ENCODE data around the gene PNMA8A. TPM values are rescaled to one million over a fixed set of nuclear protein-coding genes. Genes with fewer than 3 reads are reported as not detected.

Gene PNMA8A
- total and polyA plus RNA-seq, 2 of the 13 experiments (the other 11 are each of a cell fraction or from before 2014, with no cell fraction given) = 0.13 to 0.51 TPM

DNA sequence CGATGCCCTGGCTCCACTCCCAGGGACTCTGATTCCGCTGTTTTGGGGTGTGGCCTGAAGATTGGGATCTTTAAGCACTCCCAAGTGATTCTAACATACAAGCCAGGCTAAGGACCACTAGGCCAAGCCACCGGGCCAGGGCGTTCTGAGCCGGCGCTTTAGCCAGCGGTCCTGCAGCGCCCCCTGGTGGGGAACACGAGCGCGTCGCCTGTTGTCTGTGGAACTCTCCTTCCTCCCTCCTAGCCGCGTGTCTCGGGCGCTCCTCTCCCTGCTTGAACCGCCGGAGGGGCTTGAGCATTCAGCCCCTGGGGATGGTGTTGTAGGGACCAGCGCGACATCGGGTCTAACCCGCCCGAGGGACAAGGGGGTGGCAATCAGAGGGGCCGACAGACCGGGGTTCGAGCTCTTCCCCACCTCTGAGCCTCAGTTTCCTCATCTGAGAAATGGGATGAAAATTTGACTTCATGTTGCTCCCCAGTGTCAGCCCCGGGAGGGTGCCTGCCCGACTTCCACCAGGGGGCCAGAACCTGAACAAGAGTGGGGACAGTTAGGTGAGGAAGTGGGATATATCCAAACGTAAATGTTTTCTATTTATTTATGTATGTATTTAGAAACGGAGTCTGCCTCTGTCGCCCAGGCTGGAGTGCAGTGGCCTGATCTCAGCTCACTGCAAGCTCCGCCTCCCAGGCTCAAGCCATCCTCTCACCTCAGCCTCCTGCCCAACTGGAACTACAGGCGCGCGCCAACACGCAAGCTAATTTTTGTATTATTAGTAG, 42.3 kb upstream of the PNMA8A start:
- BruUV-seq (replicated peaks) = no TSS peak
- in situ Hi-C loops (cut with HindIII; ENCODE audit: extremely low pct_ligation_motif_present, low pct_unique_long_range_greater_than_20kb) = no loop called here
- no peak overlapping the region for H3K27ac ChIP-seq (ENCODE audit: extremely low read length, insufficient read depth, low read length)
- ATAC-seq = peak; percentile 91
- H3K4me1 ChIP-seq (ENCODE audit: insufficient read depth, low read length) = no peaks in the 10 kb centered on the region
- no peaks in the 10 kb centered on the region for H3K79me2 ChIP-seq (ENCODE audit: insufficient read depth, low read length)
- WGBS (ENCODE audit: low lambda C conversion rate) = 20% methylated on average over 33 of the region's 36 CpGs
- DNase-seq (ENCODE audit: low spot score) = peak; percentile 44
- intact Hi-C loops (cut with micrococcal nuclease; ENCODE audit: unreplicated experiment) = loop anchor here (5.0 to 10.0 kb wide), 2 partner anchors 111 to 229 kb away; no protein-coding TSS in a partner anchor
- H3K36me3 ChIP-seq (replicated peaks in 1 of 2; ENCODE audit: control insufficient read depth in 1 of 2, insufficient read depth in 2 of 2, low read length in 2 of 2) = no peaks in the 10 kb centered on the region
- no peak overlapping the region for H3K4me2 ChIP-seq (ENCODE audit: low read depth, low read length)
- H3K9ac ChIP-seq (ENCODE audit: insufficient read depth, low read depth, low read length) = no peak overlapping the region
- H3K4me3 ChIP-seq (replicated peaks in 1 of 3; ENCODE audit: insufficient read depth in 1 of 3, low read depth in 2 of 3, low read length in 3 of 3) = no peak overlapping the region
- no peak for FAIRE-seq
- no peaks in the 10 kb centered on the region for H4K20me1 ChIP-seq (ENCODE audit: insufficient read depth, low read length)
- no peak overlapping the region for H2AFZ ChIP-seq (ENCODE audit: low read length)
- ChIA-PET CTCF (ENCODE audit: low intra/inter-chr PET ratio, low total read pairs) (interaction anchor here (1.2 to 5.7 kb wide), 6 partner anchors 15 to 233 kb away, joined by 3 to 59 read pairs (median 6); no protein-coding TSS in a partner anchor), POLR2A (no interaction called here)
- no peaks in the 10 kb centered on the region for H3K27me3 ChIP-seq (ENCODE audit: control insufficient read depth in 1 of 2, insufficient read depth in 2 of 2, low read length in 2 of 2)
- peaks cover 6% of the 10 kb centered on the region for H3K9me3 ChIP-seq (ENCODE audit: low read length)
- TF ChIP-seq RXRA (CRISPR knock-in tag; IDR thresholded peaks at IDR 0.05) (0 out of 2 replicates have a peak, but pooled peaks have one; percentile 31), HNRNPUL1 (IDR thresholded peaks at IDR 0.05; ENCODE audit: low read depth, low read length) (no peak), AGO1 (IDR thresholded peaks at IDR 0.05; ENCODE audit: low read depth, low read length, poor library complexity, severe bottlenecking) (no peak), UBTF (CRISPR knock-in tag; IDR thresholded peaks at IDR 0.05) (peak; percentile 27; the same call in 1 of the 2 replicates), NR3C1 (CRISPR knock-in tag; IDR thresholded peaks at IDR 0.05) (no peak), ZNF788 (CRISPR knock-in tag; IDR thresholded peaks at IDR 0.05; ENCODE audit: borderline replicate concordance) (peak; percentile 36; the same call in 1 of the 2 replicates), SNRNP70 (IDR thresholded peaks at IDR 0.05; ENCODE audit: low read depth, low read length) (no peak), ZNF331 (CRISPR knock-in tag; IDR thresholded peaks at IDR 0.05) (0 out of 2 replicates have a peak, but pooled peaks have one; percentile 12), GATAD2A (CRISPR knock-in tag; IDR thresholded peaks at IDR 0.05) (no peak), PAX8 (CRISPR knock-in tag; IDR thresholded peaks at IDR 0.05; ENCODE audit: borderline replicate concordance) (no peak), ZBTB33 (CRISPR knock-in tag; IDR thresholded peaks at IDR 0.05) (peak; percentile 39; the same call in 1 of the 2 replicates), HDAC6 (IDR thresholded peaks at IDR 0.05; ENCODE audit: low read depth, low read length) (no peak), MXD1 (CRISPR knock-in tag; IDR thresholded peaks at IDR 0.05) (no peak), ZNF501 (CRISPR knock-in tag; IDR thresholded peaks at IDR 0.05) (0 out of 2 replicates have a peak, but pooled peaks have one; percentile 47), ATM (IDR thresholded peaks at IDR 0.05; ENCODE audit: borderline replicate concordance) (no peak), ZNF33B (CRISPR knock-in tag; IDR thresholded peaks at IDR 0.05) (no peak), POLR2A (IDR thresholded peaks at IDR 0.05; ENCODE audit: insufficient read depth in 1 of 2, low read depth in 2 of 2, low read length in 2 of 2) (no peak), HNRNPK (IDR thresholded peaks at IDR 0.05; ENCODE audit: low read depth, low read length, poor library complexity, severe bottlenecking) (no peak), LBX2 (CRISPR knock-in tag; IDR thresholded peaks at IDR 0.05; ENCODE audit: borderline replicate concordance) (no peak)

Measured in HepG2 (cell line).